BLaER1 treated with 17β-estradiol and CSF1 and Interleukin-3, amounts not matched to agents 10 nM and 100 nM (cell line): Measurements from ENCODE around the gene SMIM1.

Source experiments
- H3K27ac ChIP-seq, 11 experiments: shearing (Covaris generic); formaldehyde crosslinking; 2 replicates each; pipeline ENCODE4 v1.8.1; 2022
- H3K27me3 ChIP-seq, 11 experiments: shearing (Covaris generic); formaldehyde crosslinking; 2 replicates each; pipeline ENCODE4 v1.8.1; 2022
- H3K36me3 ChIP-seq, 11 experiments: shearing (Covaris generic); formaldehyde crosslinking; 2 replicates each; pipeline ENCODE4 v1.8.1; 2022
- H3K4me1 ChIP-seq, 10 experiments: shearing (Covaris generic); formaldehyde crosslinking; 2 replicates each; pipeline ENCODE4 v1.8.1; 2022
- H3K4me2 ChIP-seq, 11 experiments: shearing (Covaris generic); formaldehyde crosslinking; 2 replicates each; pipeline ENCODE4 v1.8.1; 2022
- H3K4me3 ChIP-seq, 10 experiments: shearing (Covaris generic); formaldehyde crosslinking; 2 replicates each; pipeline ENCODE4 v1.8.1; 2022
- H3K9ac ChIP-seq, 11 experiments: shearing (Covaris generic); formaldehyde crosslinking; 2 replicates each; pipeline ENCODE4 v1.8.1; 2022
- H3K9me3 ChIP-seq, 11 experiments: shearing (Covaris generic); formaldehyde crosslinking; replicated peaks in 1 of 11; 2 replicates each; pipeline ENCODE4 v1.8.1; 2022
- H4K20me1 ChIP-seq, 11 experiments: shearing (Covaris generic); formaldehyde crosslinking; 2 replicates each; pipeline ENCODE4 v1.8.1; 2022
- Cebpa-rat ChIP-seq, 11 experiments: shearing (Covaris generic); IDR thresholded peaks; 2 replicates each; pipeline ENCODE4 v1.8.1; 2022

The SMIM1 gene

GRCh38 chr1:3741566-3742438, 30.7 kb upstream of the SMIM1 start:
- Histone ChIP-seq H3K27ac (no peak overlapping the region), H3K4me3 (no peak overlapping the region), H3K27me3 (no peaks in the 10 kb centered on the region), H3K4me2 (no peak overlapping the region), H3K4me1 (peaks cover 12 to 33% (median 24%) of the 10 kb centered on the region in 10 experiments; a peak in 19 of 20 replicates), H3K9me3 (no peaks in the 10 kb centered on the region), H4K20me1 (peaks cover 0 to 39% (median 23%) of the 10 kb centered on the region in 11 experiments; a peak in 17 of 22 replicates), H3K9ac (no peak overlapping the region), H3K36me3 (peaks cover 49 to 69% (median 61%) of the 10 kb centered on the region in 11 experiments)
- no peak for TF ChIP-seq Cebpa-rat (IDR thresholded peaks at IDR 0.05)

DNA sequence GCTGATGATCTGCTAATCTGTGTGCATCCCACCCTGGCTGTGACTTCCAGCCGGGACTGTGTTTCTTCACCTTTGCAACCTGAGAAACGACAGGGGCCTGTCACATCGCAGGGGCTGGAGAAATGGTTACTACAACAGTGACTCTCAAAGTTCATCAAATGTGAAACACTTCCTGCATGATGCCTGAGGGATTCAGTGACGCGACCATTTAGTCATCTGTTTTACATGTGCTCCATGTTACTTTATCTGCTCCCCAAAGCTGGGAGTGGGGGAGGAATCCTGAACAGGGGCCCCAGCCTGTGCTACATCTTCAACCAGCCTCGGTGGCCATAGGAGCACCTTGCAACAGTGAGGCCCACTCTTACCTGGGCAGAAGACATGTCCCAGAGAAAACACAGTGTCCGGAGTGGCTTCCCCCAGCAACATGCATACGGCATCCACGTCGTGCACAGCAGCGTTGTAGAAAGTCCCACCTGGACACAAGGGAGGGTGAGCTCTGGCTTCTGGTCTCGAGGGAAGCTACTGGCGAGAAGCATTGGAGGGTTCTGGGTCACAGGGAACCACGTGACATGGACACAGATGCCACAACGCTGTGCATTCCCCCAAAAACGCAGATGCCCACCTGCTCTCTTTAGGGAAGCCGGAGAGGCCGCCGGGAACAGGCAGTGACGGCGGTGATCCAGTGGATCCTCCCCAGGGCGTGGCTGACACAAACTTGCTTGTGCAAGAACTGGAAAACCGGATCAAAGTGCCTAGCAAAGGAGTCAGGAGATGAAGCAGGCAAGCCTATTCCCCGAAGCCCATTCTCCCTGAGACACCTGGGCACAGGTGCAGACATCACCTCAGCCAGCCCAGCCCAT, 29.9 kb upstream of the SMIM1 start:
- no peaks in the 10 kb centered on the region for H3K9me3 ChIP-seq
- H3K27me3 ChIP-seq, result no peaks in the 10 kb centered on the region
- H3K9ac ChIP-seq, result no peak overlapping the region
- H3K36me3 ChIP-seq, result peaks cover 42 to 64% (median 53%) of the 10 kb centered on the region in 11 experiments
- peaks cover 13 to 37% (median 30%) of the 10 kb centered on the region in 10 experiments for H3K4me1 ChIP-seq
- TF ChIP-seq Cebpa-rat (IDR thresholded peaks at IDR 0.05), result no peak
- H3K27ac ChIP-seq, result no peak overlapping the region
- no peak overlapping the region for H3K4me3 ChIP-seq
- peaks cover 0 to 39% (median 23%) of the 10 kb centered on the region in 11 experiments; a peak in 17 of 22 replicates for H4K20me1 ChIP-seq
- H3K4me2 ChIP-seq, result no peak overlapping the region

DNA sequence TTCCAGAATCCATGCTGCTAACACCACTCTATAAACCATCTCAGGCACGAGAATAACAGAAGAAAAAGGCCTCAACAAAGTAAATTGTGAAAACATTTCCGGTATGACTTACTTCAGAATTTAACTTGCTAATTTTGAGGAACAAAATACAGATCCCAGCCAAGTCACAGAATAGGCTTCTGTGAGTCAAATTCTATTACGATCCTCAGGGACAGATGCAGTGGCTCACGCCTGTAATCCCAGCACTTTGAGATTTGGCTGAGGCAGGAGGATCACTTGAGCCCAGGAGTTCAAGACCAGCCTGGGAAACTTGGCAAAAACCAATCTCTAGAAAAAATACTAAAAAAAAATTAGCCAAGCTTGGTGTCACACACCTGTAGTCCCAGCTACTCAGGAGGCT, 29.1 kb upstream of the SMIM1 start:
- Histone ChIP-seq H3K9me3 (no peaks in the 10 kb centered on the region), H3K36me3 (peaks cover 35 to 56% (median 46%) of the 10 kb centered on the region in 11 experiments), H3K4me3 (no peak overlapping the region), H3K27ac (no peak overlapping the region), H3K4me2 (no peak overlapping the region), H4K20me1 (peaks cover 0 to 38% (median 23%) of the 10 kb centered on the region in 11 experiments; a peak in 17 of 22 replicates), H3K4me1 (peaks cover 20 to 44% (median 36%) of the 10 kb centered on the region in 10 experiments), H3K9ac (no peak overlapping the region), H3K27me3 (no peaks in the 10 kb centered on the region)
- TF ChIP-seq Cebpa-rat (IDR thresholded peaks at IDR 0.05), result no peak

- TF ChIP-seq Cebpa-rat (IDR thresholded peaks at IDR 0.05), result no peak
- Histone ChIP-seq H3K4me3 (no peak overlapping the region), H3K36me3 (peaks cover 31 to 52% (median 42%) of the 10 kb centered on the region in 11 experiments), H3K4me1 (peaks cover 20 to 44% (median 36%) of the 10 kb centered on the region in 10 experiments), H3K9ac (no peak overlapping the region), H3K27ac (no peak overlapping the region), H4K20me1 (peaks cover 0 to 38% (median 23%) of the 10 kb centered on the region in 11 experiments; a peak in 17 of 22 replicates), H3K4me2 (0 out of 22 replicates have a peak overlapping the region, but pooled peaks of 1 of the 11 experiments have one; percentile 10), H3K27me3 (no peaks in the 10 kb centered on the region), H3K9me3 (no peaks in the 10 kb centered on the region)
Observed at GRCh38 chr1:3743826-3744225, 28.7 kb upstream of the SMIM1 start.

DNA sequence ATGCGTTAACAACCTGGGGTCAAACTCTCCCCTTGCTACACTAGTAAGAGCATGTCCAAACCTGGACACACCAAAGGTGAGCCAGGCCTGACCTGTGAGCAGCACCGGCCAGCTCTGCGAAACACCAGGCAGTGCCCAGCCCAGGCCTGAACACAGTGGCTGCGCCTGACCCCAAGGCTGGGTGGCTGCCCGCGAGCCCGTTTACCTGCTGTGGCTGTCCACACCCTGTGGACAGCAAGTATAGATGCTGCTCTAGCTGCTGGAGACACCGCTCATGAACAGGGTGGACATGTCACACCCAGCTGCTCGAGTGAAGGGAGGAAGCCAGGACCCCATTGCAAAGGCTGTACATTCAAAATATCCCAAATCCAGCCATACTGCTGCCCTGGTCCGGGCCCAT, 27.9 kb upstream of the SMIM1 start:
- Histone ChIP-seq H3K36me3 (peaks cover 26 to 44% (median 33%) of the 10 kb centered on the region in 11 experiments), H3K9ac (peak overlapping the region in 7 of 11 experiments; percentile 25 to 41 (median 29); a peak in 3 of 22 replicates), H3K27me3 (no peaks in the 10 kb centered on the region), H3K4me1 (peaks cover 20 to 44% (median 36%) of the 10 kb centered on the region in 10 experiments), H4K20me1 (peaks cover 0 to 38% (median 23%) of the 10 kb centered on the region in 11 experiments; a peak in 17 of 22 replicates), H3K9me3 (no peaks in the 10 kb centered on the region), H3K27ac (no peak overlapping the region), H3K4me2 (peak overlapping the region; percentile 81 to 100 (median 99); a peak in 21 of 22 replicates), H3K4me3 (no peak overlapping the region)
- no peak for TF ChIP-seq Cebpa-rat (IDR thresholded peaks at IDR 0.05)

DNA sequence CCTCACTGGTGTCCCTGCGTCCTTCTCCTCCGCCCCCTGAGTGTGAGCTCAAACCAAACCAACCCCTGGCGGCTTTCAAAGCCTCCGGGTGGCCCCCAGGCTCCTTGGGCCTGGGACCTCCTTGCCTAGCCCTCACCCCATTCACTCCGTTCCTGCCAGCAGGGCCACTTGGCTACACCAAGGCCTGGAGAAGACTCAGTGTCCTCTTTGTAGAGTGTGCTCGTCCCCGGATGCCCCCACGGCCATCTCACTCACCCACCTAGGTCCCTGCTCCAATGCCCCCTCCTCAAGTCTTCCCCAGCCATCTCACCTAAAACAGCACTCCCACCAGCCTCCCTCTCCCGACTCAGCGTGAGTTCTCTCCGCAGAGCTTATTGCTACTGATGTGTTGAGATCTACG, 27.5 kb upstream of the SMIM1 start:
- peaks cover 22 to 40% (median 29%) of the 10 kb centered on the region in 11 experiments for H3K36me3 ChIP-seq
- TF ChIP-seq Cebpa-rat (IDR thresholded peaks at IDR 0.05), result no peak
- peak overlapping the region in 7 of 11 experiments; percentile 25 to 41 (median 29); a peak in 3 of 22 replicates for H3K9ac ChIP-seq
- peaks cover 20 to 44% (median 36%) of the 10 kb centered on the region in 10 experiments for H3K4me1 ChIP-seq
- H3K4me2 ChIP-seq, result peak overlapping the region; percentile 81 to 100 (median 99); a peak in 21 of 22 replicates
- no peak overlapping the region for H3K27ac ChIP-seq
- H3K4me3 ChIP-seq, result 0 out of 20 replicates have a peak overlapping the region, but pooled peaks of 1 of the 10 experiments have one; percentile 86
- no peaks in the 10 kb centered on the region for H3K9me3 ChIP-seq
- peaks cover 0 to 38% (median 23%) of the 10 kb centered on the region in 11 experiments; a peak in 17 of 22 replicates for H4K20me1 ChIP-seq
- no peaks in the 10 kb centered on the region for H3K27me3 ChIP-seq

DNA sequence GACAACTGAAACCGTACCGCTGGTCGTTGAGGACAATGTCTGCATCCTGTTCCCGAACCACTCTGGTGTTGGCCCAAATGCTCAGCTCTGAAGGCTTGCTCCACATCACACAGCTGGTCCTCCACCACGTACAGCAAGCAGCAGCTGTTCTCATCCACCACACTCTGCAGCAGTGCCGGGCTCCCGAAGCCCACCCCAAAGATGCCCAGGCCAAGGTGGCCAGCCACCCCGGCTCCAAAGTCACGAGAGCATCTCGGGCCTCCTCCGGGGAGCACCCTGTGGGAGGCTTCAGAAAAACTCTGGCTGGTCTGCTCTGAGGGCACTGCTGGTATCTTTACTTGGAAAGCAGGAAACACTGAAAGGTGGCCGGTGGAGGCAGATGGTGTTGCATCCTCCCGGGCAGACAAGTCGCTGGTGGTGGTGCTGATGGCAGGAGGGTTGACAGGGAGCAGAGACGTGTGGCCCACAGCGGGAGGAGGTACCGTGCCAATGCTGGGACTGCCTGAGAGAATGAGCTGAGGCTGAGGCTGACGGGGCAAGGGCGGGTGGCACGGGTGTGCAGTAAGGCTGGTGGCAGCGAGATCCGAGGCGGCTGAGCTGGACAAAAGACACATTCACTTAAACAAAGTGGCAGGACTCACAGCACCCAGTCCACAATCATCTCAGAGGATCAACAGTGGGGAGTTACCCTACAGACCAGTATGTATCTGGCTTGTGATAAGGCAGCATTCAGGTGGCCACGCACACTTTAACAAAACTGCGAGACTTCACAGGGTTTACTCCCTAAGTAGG, 26.8 kb upstream of the SMIM1 start:
- Histone ChIP-seq H3K27ac (no peak overlapping the region; a peak in 1 of 22 replicates), H3K27me3 (no peaks in the 10 kb centered on the region), H3K4me3 (peak overlapping the region in 9 of 10 experiments; percentile 57 to 86 (median 76); a peak in 11 of 20 replicates), H3K9me3 (no peaks in the 10 kb centered on the region), H3K4me1 (peaks cover 20 to 44% (median 36%) of the 10 kb centered on the region in 10 experiments), H4K20me1 (peaks cover 0 to 38% (median 23%) of the 10 kb centered on the region in 11 experiments; a peak in 17 of 22 replicates), H3K9ac (peak overlapping the region in 6 of 11 experiments; percentile 15 to 85 (median 84); a peak in 8 of 22 replicates), H3K36me3 (peaks cover 16 to 32% (median 22%) of the 10 kb centered on the region in 11 experiments), H3K4me2 (peak overlapping the region; percentile 81 to 100 (median 99))
- TF ChIP-seq Cebpa-rat (IDR thresholded peaks at IDR 0.05), result no peak
